ENCODE results near the gene LHB.
A peak's percentile ranks its signal among the peaks of the same experiment; 100 is the strongest.
"Not testable (repeated sequence)": the region's sequence is repeated elsewhere in the genome, so short reads cannot be mapped to it uniquely, and the experiment has no call there.

The LHB gene

DNA sequence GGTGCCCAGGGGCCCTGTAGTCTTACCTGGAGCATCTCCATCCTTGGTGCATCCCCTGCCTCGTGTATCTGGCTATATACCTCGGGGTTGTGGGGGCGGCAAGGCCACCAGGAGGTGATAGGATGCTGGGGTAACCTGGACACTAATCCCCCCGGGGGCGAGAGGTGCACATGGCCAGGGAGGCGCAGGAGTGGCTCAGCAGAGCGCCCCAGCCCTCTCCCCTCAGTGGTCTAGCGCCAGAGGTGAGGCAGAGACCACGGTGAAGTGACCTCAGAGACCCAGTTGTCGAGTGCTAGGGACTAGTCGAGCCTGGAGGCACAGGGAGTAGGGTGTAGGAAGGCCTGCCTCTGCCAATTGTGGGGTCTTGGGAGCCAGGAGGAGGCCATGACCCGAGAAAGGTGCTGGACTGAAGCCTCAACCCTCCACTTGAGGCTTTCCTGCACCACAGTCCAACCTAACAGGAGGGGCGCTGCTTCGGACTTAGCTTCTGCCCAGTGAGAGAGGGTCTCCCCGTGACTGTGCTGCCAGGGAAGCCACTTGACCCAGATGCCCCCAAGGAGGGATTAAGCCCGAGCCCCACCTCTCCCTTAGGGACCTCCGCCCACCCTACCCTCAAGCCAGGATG lies at the start of gene LHB:
Gene LHB (minus strand): TSS at position 51 of the 625 bp plus-strand sequence. CDS start 10 bp downstream, at position 41.
- no peak for DNase-seq

DNA sequence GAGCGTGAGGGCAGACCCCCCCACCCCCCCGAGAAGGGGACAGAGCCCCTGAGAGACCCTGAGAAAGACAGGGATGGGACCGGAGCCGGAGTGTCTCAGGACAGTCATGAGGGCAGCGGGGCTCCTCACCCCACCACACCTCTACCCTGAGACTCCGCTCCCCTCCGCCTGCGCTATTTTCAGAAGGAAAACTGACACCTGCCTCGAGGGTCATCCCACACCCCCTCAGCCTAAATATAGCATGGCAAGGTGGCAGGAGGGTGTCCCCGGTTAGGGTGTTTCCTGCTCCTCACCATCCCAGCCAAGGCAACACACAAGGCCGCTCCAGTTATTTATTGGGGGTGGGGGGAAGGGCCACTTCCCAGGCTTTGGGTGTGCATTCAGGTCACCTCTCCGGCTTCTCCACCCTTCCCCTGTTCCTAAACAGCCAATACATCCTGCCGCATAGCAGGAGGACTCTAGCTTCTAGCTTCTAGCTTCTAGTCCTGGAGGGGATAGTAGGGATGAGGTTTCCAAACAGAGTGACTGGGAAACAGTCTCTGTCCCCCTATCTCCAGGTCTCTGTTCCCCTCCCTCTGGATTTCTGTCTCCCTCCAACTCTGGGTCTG lies 49.1 kb upstream of the LHB start:
- DNase-seq, result no peak

DNA sequence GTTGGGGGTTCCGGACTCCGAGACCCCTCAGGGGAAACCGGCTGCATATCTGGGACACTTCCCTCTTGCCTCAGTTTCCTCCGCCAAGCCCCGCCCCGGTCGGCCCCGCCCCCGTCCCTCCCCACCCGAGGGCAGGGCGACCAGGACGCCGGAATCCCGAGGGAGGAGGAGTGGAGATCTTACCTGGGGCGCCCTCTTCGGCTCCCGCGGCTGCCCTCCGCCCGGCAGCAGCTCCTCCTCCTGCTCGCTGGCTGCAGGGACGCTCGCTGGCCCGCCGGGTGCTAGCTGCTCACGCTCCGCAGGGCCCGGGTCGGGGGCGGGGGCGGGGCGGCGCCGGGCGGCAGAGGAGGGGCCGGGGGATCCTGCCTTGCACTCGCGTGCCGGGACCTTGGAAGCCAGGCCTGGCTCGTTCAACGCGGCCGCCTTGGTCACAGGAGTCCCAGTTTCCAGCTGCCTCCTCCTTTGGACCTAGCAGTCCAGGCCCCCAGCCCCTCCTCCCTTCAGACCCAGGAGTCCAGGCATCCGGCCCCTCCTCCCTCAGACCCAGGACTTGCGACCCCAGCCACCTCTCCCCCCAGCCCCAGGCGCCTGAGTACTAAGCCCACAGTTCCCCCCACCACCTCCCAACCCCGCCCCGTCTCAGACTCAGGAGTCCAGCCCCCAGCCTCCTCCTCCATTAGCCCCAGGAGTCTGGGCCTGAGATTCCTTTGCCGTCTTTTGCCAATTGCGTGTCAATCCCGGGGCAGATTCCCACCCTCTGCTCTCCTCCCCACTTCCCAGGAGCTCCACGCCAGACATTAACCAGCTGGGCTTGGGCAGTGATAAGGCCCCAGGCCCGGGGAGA lies 48.1 kb upstream of the LHB start, which contains the start of gene NTF4:
Gene NTF4 (minus strand): TSS at position 51 of the 844 bp plus-strand sequence. CDS start 2,821 bp downstream, outside the sequence.
- no peak for DNase-seq

DNA sequence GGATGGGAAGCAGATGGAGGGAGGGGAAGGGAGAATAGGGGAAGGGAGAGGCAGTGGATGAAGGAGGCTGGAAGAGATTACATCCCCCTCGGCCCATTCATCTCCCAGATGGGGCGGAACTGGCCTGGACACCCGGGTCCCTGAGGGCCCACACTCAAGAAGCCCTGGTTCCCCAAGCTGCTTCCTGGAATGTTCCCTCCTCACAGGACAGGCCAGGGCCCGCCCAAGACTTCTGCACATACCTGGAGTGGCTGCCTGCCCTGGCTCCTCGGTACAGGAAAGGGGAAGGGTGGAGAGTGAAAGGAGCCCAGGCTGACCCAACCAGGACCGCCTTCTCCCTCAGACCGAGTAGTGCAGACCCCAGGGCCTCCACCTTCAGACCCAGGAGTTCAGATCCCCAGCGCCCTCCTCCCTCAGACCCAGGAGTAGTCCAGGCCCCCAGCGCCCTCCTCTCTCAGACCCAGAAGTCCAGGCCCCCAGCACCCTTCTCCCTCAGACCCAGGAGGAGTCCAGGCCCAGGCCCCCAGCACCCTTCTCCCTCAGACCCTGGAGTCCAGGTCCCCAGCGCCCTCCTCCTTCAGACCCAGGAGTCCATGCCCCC lies 47.2 kb upstream of the LHB start:
- DNase-seq, result no peak

DNA sequence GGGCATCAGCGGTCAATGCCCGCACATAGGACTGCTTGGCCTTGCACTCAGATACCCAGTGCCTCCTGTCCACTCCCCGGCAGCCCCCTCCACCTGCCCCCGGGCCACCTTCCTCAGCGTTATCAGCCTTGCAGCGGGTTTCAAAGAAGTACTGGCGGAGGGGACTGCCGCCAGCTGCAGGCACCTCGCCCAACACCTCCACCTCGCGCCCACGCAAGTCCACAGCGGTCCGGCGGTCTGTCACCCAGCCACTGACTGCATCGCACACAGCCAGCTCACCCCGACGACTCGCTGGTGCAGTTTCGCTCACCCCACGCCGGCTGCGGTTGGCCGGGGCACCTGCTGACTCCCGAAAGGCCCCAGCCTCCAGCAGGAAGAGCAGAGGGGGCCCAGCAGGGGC lies 44.6 kb upstream of the LHB start:
- no peak for DNase-seq

DNA sequence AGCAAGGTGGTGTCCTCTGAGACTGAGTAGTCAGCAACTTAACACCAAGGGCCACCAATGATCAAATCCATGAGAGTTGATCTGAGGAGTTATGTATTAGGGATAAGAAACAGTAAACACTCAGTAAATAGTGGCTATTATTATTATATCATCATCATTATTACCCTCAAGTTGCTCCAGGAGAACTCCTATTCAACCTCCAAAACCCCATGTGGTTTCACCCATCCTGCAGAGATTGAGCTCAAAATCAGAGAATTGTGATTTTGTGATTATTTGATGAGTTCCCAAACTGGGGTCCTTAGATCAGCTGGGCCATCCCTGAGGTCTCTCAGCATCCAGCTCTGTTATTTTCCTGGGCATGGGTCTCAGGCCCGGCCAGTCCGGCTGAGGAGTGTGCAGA lies 44.1 kb upstream of the LHB start:
- no peak for DNase-seq

DNA sequence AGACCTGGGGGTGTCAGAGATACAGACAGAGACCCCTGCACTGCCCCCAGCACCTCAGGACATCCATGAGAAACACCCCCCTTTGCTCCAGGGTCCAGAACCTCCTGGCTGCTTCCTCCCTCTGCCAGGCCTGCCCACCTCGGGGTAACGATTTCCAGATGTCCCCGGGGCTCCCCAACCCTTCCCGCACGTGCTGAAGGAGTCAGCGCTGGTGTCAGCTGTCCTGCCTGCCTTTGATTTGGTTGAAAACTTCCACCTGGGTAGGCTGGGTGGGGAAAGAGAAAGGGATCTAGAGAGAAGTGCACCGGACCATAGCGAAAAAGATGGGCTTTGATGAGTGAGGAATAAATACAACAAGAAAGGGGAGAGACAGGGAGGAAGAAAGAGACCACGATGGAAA lies 42.2 kb upstream of the LHB start:
- DNase-seq, result no peak

DNA sequence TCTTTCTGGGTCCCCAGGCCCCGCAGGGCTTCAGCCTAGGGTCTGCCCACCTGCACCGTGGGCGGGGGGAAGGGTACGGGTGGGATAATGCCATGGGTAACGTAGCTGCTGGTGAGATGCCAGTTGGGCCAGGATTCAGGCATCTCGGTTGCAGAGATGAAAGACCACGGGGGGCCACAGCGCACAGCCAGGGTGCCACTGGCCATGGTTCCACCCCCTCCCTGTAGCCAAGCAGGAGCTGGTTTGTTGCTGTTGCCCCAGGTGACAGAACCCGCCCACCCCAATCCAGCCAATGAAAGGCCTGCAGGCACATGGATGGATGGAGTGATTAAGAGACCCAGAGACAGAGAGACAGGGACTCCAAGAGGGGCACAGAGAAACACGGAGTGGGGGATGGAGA lies 41.7 kb upstream of the LHB start:
- DNase-seq, result no peak

DNA sequence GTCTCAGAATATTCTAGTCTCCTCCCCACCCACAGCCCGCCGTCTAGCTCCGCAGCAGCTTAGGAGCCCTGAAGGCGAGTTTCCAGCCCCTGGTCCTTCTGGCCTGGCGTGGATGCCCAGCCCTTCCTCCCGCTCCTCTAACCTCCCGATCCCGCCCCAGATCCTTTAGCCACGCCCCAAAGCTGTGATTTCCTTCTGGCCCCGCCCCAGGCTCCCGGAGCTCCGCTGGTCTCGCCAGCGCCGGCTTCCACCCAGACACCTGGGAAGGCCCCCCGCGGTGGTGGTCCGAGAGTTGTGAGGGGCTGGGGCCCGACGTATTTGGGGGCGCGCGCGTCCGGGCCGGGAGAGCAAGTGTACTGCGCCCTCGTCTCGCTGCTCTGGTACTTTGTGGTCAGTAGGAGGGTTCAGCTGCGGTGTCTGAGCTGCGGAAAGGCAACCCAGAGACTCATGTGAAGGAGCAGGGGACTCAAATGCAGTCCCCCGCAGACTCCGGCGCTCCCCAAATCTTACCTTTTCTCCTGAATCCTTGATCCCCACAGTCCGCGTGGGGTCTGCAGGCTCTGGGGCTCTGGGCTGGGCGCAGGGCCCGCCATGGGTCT lies 40.8 kb upstream of the LHB start, which contains the start of gene CGB7:
Gene CGB7 (minus strand): TSS at position 114 of the 599 bp plus-strand sequence. CDS start 2,374 bp downstream, outside the sequence.
- peak; percentile 40 for DNase-seq

DNA sequence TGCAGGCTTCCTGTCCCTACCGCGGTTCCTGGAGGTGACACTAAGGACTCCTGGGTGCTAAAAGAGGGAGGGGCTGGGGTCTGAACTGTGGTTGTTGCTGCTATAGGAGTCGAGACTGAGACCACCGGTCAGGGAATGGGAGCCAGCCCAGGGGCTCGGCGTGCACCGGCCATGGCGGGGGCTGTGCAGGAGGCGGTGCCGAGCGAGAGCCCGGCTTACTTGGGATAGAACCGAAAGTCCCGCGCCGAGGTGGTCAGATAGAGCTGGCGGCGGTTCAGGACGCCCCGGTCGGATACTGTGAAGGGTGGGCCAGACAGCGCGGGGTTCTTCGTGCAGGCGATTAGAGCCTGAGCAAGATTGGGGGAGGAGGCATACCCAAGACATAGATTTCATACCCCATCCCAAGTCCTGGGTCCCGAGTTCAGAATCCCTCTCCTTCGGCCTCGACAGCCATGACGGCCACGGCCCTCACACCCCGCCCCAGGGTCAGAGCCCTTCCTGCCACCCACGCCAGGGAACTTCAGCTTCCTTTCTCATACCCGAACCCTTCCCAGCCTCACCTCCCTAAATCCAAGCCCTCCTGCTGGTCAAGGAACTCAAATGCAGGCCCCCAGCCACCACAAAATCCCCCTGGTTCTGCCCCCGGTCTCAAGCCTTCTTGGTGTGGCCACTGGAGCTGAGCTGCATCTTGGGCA lies 40.2 kb upstream of the LHB start:
- not testable (repeated sequence) for DNase-seq

DNA sequence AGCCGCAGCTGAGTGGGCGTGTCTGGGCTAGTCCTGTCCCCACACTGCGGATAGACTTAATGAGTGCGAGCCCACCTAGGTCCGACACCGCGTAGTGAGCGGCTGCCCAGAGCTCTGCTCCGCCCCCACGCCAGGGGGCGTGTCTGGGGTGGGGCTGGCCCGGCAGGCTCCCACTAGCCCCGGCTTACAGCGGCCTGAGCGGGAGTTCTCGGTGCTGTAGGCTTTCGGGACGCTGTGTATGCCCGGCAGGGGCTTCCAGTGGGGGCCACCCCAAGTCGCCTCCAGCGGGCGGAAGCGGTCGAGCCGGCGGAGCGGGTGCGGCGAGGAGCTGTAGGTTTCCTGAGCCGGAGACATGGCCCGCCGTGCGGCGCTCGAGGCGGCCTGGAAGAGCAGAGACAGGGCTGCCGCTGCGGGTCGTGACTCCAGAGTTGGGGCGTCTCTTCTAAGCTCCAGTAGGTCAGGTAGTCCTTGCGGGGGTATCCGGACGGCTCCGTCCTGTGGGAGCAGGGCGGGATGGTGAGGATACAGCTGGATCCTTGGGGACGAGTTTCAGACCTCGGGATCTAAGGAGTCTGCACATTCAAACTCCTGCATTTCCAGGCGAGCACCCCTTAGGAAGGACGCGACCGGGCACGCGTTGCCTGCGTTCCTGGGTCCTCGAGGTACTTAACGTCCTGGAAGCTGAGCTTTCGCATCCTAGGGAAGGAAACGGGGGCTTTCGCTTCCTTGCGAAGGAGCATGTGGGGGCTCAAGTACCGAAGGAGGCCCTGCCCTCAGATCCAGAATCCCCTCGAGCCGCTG lies 39.4 kb upstream of the LHB start:
- peak; percentile 69 for DNase-seq

DNA sequence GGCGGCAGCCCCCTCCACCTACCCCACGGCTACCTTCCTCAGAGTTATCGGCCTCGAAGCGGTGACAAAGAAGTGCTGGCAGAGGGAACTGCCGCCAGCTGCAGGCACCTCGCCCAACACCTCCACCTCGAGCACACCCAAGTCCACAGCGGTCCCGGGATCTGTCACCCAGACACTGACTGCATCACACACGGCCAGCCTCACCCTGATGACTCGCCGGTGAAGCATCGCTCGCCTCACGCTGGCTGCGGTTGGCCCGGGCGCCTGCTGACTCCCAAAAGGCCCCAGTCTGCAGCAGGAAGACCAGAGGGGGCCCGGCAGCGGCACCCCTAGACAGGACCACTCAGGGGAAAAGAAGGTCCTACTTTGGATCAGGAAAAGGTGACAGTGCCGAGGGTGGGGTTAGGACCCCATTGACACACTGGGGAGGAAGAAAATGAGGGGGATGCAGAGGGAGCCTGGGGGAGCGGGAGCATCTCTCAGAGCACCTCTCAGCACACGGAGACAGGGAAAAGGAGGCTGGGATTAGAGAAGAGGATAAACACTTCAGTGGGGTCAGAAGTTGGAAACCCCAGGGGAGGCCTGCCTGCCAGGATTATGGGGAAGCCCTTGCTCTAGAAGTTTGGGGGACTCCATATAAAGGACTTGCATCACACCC lies 33.6 kb upstream of the LHB start:
- DNase-seq, result not testable (repeated sequence)

DNA sequence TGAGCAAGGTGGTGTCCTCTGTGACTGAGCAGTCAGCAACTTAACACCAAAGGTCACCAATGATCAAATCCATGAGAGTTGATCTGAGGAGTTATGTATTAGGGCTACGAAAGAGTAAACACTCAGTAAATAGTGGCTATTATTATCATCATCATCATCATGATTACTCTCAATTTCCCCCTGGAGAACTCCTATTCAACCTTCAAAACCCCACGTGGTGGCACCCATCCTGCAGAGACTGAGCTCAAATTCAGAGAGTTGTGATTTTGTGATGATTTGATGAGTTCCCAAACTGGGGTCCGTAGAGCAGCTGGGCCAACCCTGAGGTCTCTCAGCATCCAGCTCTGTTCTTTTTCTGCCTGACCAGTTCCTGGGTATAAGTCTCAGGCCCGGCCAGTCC lies 32.9 kb upstream of the LHB start:
- not testable (repeated sequence) for DNase-seq

DNA sequence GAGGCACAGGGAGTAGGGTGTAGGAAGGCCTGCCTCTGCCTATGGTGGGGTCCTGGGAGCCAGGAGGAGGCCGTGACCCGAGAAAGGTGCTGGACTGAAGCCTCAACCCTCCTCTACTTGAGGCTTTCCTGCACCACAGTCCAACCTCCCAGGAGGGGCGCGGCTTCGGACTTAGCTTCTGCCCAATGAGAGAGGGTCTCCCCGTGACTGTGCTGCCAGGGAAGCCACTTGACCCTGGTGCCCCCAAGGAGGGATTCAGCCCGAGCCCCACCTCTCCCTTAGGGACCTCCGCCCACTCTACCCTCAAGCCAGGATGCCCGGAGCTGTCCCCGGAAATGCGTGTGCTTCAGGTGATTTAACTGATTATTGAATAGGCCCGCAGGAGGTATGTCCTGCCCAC lies 32.1 kb upstream of the LHB start, which contains the start of gene CGB8:
Gene CGB8 (minus strand): TSS at position 101 of the 400 bp plus-strand sequence. CDS start 372 bp downstream, outside the sequence.
- DNase-seq, result not testable (repeated sequence)

DNA sequence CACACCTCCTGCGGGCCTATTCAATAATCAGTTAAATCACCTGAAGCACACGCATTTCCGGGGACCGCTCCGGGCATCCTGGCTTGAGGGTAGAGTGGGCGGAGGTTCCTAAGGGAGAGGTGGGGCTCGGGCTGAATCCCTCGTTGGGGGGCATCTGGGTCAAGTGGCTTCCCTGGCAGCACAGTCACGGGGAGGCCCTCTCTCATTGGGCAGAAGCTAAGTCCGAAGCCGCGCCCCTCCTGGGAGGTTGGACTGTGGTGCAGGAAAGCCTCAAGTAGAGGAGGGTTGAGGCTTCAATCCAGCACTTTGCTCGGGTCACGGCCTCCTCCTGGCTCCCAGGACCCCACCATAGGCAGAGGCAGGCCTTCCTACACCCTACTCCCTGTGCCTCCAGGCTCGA lies 26.7 kb upstream of the LHB start, which contains the start of gene CGB5:
Gene CGB5 (plus strand): TSS at position 301 of the 400 bp plus-strand sequence. CDS start 362 bp downstream, outside the sequence.
- not testable (repeated sequence) for DNase-seq

DNA sequence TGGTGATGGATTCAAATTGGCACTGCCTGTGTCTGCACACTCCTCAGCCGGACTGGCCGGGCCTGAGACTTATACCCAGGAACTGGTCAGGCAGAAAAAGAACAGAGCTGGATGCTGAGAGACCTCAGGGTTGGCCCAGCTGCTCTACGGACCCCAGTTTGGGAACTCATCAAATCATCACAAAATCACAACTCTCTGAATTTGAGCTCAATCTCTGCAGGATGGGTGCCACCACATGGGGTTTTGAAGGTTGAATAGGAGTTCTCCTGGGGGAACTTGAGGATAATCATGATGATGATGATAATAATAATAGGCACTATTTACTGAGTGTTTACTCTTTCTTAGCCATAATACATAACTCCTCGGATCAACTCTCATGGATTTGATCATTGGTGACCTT lies 25.8 kb upstream of the LHB start:
- not testable (repeated sequence) for DNase-seq

DNA sequence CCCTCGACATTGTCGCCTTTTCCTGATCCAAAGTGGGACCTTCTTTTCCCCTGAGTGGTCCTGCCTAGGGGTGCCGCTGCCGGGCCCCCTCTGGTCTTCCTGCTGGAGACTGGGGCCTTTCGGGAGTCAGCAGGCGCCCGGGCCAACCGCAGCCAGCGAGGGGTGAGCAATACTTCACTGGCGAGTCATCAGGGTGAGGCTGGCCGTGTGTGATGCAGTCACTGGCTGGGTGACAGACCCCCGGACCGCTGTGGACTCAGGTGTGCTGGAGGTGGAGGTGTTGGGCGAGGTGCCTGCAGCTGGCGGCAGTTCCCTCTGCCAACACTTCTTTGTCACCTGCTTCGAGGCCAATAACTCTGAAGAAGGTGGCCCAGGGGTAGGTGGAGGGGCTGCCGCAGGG lies 25.3 kb upstream of the LHB start:
- DNase-seq, result no peak

DNA sequence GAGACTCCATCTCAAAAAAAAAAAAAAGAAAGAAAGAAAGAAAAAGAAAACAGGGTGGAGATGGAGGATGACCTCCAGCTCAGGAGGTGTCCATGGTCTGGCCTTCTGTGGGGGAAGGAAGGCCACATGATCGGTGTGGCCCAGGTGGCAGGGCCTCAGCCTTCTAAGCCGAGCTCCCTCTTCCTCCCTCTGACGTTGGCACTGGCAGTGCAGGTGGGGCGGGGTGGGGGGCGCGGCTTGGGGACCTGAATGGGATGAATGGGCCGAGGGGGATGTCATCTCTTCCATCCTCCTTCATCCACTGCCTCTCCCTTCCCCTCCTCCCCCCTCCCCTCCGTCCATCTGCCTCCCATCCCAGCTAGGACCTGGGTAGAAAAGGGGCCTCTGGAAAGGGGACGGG lies 22.8 kb upstream of the LHB start:
- DNase-seq, result not testable (repeated sequence)

DNA sequence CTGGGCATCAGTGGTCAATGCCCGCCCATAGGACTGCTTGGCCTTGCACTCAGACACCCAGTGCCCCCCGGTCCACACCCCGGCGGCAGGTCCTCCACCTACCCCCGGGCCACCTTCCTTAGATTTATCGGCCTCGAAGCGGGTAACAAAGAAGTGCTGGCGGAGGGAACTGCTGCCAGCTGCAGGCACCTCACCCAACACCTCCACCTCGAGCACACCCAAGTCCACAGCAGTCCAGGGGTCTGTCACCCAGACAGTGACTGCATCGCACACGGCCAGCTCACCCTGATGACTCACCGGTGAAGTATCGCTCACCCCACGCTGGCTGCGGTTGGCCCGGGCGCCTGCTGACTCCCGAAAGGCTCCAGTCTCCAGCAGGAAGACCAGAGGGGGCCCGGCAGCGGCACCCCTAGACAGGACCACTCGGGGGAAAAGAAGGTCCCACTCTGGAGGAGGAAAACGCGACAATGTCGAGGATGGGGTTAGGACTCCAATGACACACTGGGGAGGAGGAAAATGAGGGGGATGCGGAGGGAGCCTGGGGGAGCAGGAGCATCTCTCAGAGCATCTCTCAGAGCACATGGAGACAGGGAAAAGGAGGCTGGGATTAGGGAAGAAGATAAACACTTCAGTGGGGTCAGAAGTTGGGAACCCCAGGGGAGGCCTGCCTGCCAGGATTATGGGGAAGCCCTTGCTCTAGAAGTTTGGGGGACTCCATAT lies 21.8 kb upstream of the LHB start:
- not testable (repeated sequence) for DNase-seq

DNA sequence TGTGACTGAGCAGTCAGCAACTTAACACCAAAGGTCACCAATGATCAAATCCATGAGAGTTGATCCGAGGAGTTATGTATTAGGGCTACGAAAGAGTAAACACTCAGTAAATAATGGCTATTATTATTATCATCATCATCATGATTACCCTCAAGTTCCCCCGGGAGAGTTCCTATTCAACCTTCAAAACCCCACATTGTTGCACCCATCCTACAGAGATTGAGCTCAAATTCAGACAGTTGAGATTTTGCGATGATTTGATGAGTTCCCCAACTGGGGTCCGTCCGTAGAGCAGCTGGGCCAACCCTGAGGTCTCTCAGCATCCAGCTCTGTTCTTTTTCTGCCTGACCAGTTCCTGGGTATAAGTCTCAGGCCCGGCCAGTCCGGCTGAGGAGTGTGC lies 21.2 kb upstream of the LHB start:
- DNase-seq, result not testable (repeated sequence)
